IMR-90 (cell line): ENCODE results near the gene ETFDH. TPM values are rescaled to one million over a fixed set of nuclear protein-coding genes. Genes with fewer than 3 reads are reported as not detected.

ENCODE experiments used
- ATAC-seq: fragments of 200-7000 bp; cut with Tn5 transposase; 2 replicates; pipeline ENCODE4 v1.9.1; 2020; ENCODE audit warnings: low read depth, mild to moderate bottlenecking, moderate library complexity
- BruUV-seq: library from RNA; stranded (reverse); fragments of 400-500 nt; replicated peaks from 2 replicates; lab custom pipeline; 2021; lab: Mats Ljungman, UMichigan
- CTCF ChIA-PET: fragments of 300-600 bp; formaldehyde crosslinking; extraction: SDS; loops from one replicate; lab custom pipeline; 2021; ENCODE audit warnings: antibody characterized with exemption; lab: Yijun Ruan, JAX
- POLR2A ChIA-PET: fragments of 300-600 bp; sonication (Branson Sonifier 250); formaldehyde crosslinking; loops from one replicate; lab custom pipeline; 2022; ENCODE audit warnings: antibody characterized with exemption; ENCODE audit not compliant: unreplicated experiment; lab: Charles Lee
- DNase-seq: peaks from one replicate; pipeline ENCODE4 v3.0.0; 2013
- H2AFZ ChIP-seq: replicated peaks from 2 replicates; pipeline ENCODE3; 2013; ENCODE audit warnings: low read length, mild to moderate bottlenecking; ENCODE audit not compliant: poor library complexity
- H2AK5ac ChIP-seq: 2 replicates; pipeline ENCODE4 v1.6.1; 2013; ENCODE audit warnings: low read depth, low read length, inconsistent platforms
- H2AK9ac ChIP-seq: replicated peaks from 2 replicates; pipeline ENCODE3; 2013; ENCODE audit warnings: mild to moderate bottlenecking, low read depth, low read length, moderate library complexity; ENCODE audit not compliant: poor library complexity
- H2BK120ac ChIP-seq: 2 replicates; pipeline ENCODE4 v1.6.1; 2013; ENCODE audit warnings: low read depth, low read length, inconsistent platforms
- H2BK15ac ChIP-seq: 3 replicates; pipeline ENCODE4 v1.6.1; 2013; ENCODE audit warnings: low read depth, low read length, inconsistent platforms
- H2BK20ac ChIP-seq: 2 replicates; pipeline ENCODE4 v1.6.1; 2013; ENCODE audit warnings: low read depth, mild to moderate bottlenecking, inconsistent platforms, low read length, moderate library complexity
- H2BK5ac ChIP-seq: 2 replicates; pipeline ENCODE4 v1.6.1; 2013; ENCODE audit warnings: mild to moderate bottlenecking, low read depth, low read length, inconsistent platforms; ENCODE audit not compliant: poor library complexity, severe bottlenecking
- H3K14ac ChIP-seq: replicated peaks from 2 replicates; pipeline ENCODE4 v1.6.1; 2013; ENCODE audit warnings: low read depth, low read length, inconsistent platforms
- H3K18ac ChIP-seq: 2 replicates; pipeline ENCODE4 v1.6.1; 2013; ENCODE audit warnings: low read depth, low read length, control low read depth
- H3K23ac ChIP-seq: 2 replicates; pipeline ENCODE4 v1.6.1; 2013; ENCODE audit warnings: low read depth, low read length, inconsistent platforms
- H3K27ac ChIP-seq: 2 replicates; pipeline ENCODE4 v1.5.1; 2013; ENCODE audit warnings: mild to moderate bottlenecking, control low read depth, low read length; ENCODE audit not compliant: insufficient read depth
- H3K27me3 ChIP-seq: 2 replicates; pipeline ENCODE4 v1.6.1; 2013; ENCODE audit warnings: low read length; ENCODE audit not compliant: control insufficient read depth, insufficient read depth
- H3K36me3 ChIP-seq: 2 replicates; pipeline ENCODE4 v1.6.1; 2013; ENCODE audit warnings: low read length, mixed read lengths; ENCODE audit not compliant: control insufficient read depth, insufficient read depth
- H3K4ac ChIP-seq: 2 replicates; pipeline ENCODE4 v1.6.1; 2013; ENCODE audit warnings: low read depth, low read length, inconsistent platforms
- H3K4me1 ChIP-seq: 2 replicates; pipeline ENCODE4 v1.6.1; 2013; ENCODE audit warnings: low read length, mixed read lengths; ENCODE audit not compliant: control insufficient read depth, insufficient read depth
- H3K4me2 ChIP-seq: 2 replicates; pipeline ENCODE4 v1.6.1; 2013; ENCODE audit warnings: low read depth, mild to moderate bottlenecking, control low read depth, low read length, moderate library complexity
- H3K4me3 ChIP-seq: 2 replicates; pipeline ENCODE4 v1.5.1; 2013; ENCODE audit warnings: low read depth, mild to moderate bottlenecking, control low read depth, low read length, moderate library complexity; ENCODE audit not compliant: insufficient read depth
- H3K56ac ChIP-seq: 2 replicates; pipeline ENCODE4 v1.6.1; 2013; ENCODE audit warnings: low read length, inconsistent platforms; ENCODE audit not compliant: insufficient read depth; ENCODE audit errors: extremely low read depth
- H3K79me1 ChIP-seq, 2 experiments: 2 replicates each; pipeline ENCODE4 v1.6.1; 2013; ENCODE audit warnings: low read length in 2 of 2, inconsistent platforms in 1 of 2, low read depth in 1 of 2
- H3K9ac ChIP-seq: 2 replicates; pipeline ENCODE4 v1.6.1; 2013; ENCODE audit warnings: low read depth, low read length, control low read depth
- H3K9me1 ChIP-seq: 2 replicates; pipeline ENCODE4 v1.6.1; 2013; ENCODE audit warnings: low read length, inconsistent platforms; ENCODE audit not compliant: insufficient read depth
- H3K9me3 ChIP-seq: 2 replicates; pipeline ENCODE4 v1.6.1; 2013; ENCODE audit warnings: low read length; ENCODE audit not compliant: control insufficient read depth, insufficient read depth
- H4K20me1 ChIP-seq: 2 replicates; pipeline ENCODE4 v1.6.1; 2013; ENCODE audit warnings: low read length, inconsistent platforms; ENCODE audit not compliant: insufficient read depth
- H4K5ac ChIP-seq: 2 replicates; pipeline ENCODE4 v1.6.1; 2013; ENCODE audit warnings: mild to moderate bottlenecking, low read depth, low read length, control low read depth
- H4K8ac ChIP-seq, 2 experiments: 2 replicates each; pipeline ENCODE4 v1.6.1; 2013; ENCODE audit warnings: low read depth in 2 of 2, low read length in 2 of 2, control low read depth in 1 of 2, inconsistent platforms in 1 of 2
- H4K91ac ChIP-seq: 2 replicates; pipeline ENCODE4 v1.6.1; 2013; ENCODE audit warnings: low read depth, low read length, inconsistent platforms; ENCODE audit not compliant: insufficient read depth
- MAFK ChIP-seq: IDR thresholded peaks from 2 replicates; pipeline ENCODE4 v1.6.1; 2012; ENCODE audit warnings: low read depth, low read length, improper control_type of control experiment
- NFE2L2 ChIP-seq: fragments of 150-350 bp; IDR thresholded peaks from 2 replicates; pipeline ENCODE4 v1.6.1; 2016; ENCODE audit warnings: low read depth, mild to moderate bottlenecking, low read length
- RCOR1 ChIP-seq: IDR thresholded peaks from 2 replicates; pipeline ENCODE4 v1.6.1; 2012; ENCODE audit warnings: mild to moderate bottlenecking, low read length, improper control_type of control experiment; ENCODE audit not compliant: insufficient replicate concordance
- WGBS, 2 experiments: methylation state at CpG; one replicate each; pipeline versions ENCODE4 v1.1.5 to v1.1.7; 2013; ENCODE audit warnings: missing lambda C conversion rate in 2 of 2; ENCODE audit not compliant: insufficient read length in 1 of 2; ENCODE audit errors: extremely low coverage in 2 of 2; 5-methylcytosine and 5-hydroxymethylcytosine counted together
- dilution Hi-C: fragments of 300-500 bp; cut with HindIII; formaldehyde crosslinking; loops from one replicate; pipeline ENCODE4 v1.14.3; 2018; ENCODE audit warnings: low sequenced_read_pairs; ENCODE audit not compliant: unreplicated experiment
- in situ Hi-C: fragments of 300-500 bp; cut with MboI; formaldehyde crosslinking; loops from 3 replicates; pipeline ENCODE4 v1.14.3; 2019; ENCODE audit warnings: low sequenced_read_pairs, inconsistent platforms, mixed read lengths
- intact Hi-C: fragments of 100-400 bp; cut with micrococcal nuclease; formaldehyde crosslinking; loops from 2 replicates; pipeline ENCODE4 v1.10.0; 2022
- polyA plus RNA-seq, 3 experiments: library from polyadenylated mRNA; depleted of rRNA; stranded (reverse); fragments of >200 nt; gene quantifications; 2 replicates each; pipeline ENCODE4 v1.2.3, GENCODE V29; 2012; ENCODE audit warnings: low replicate concordance in 1 of 3
- total RNA-seq: library from RNA; depleted of rRNA; stranded (reverse); fragments of >200 nt; gene quantifications from 2 replicates; pipeline ENCODE4 v1.2.3, GENCODE V29; 2012
- TF ChIP-seq, protein P1 (sequence below): fragments of 150-350 bp; IDR thresholded peaks from 2 replicates; pipeline ENCODE4 v1.6.1; 2017; ENCODE audit warnings: mild to moderate bottlenecking, antibody characterized with exemption, low read length, low read depth

The ETFDH gene
- total and polyA plus RNA-seq, 2 of the 4 experiments (the other 2 are of a cell fraction) = 14.0 to 19.1 TPM

GRCh38 chr4:158636619-158637018, 35.5 kb upstream of the ETFDH start:
- Histone ChIP-seq H3K27ac (no peak overlapping the region), H3K14ac (no peak overlapping the region), H3K4me3 (no peak overlapping the region), H2AFZ (no peak overlapping the region), H2BK120ac (no peak overlapping the region), H3K4ac (no peak overlapping the region), H2AK5ac (no peak overlapping the region), H3K4me1 (no peaks in the 10 kb centered on the region), H3K18ac (no peak overlapping the region), H4K91ac (no peak overlapping the region), H3K23ac (no peak overlapping the region), H3K36me3 (no peaks in the 10 kb centered on the region), H4K5ac (no peak overlapping the region), H2AK9ac (no peak overlapping the region), H3K56ac (no peak overlapping the region), H3K9ac (no peak overlapping the region), H3K9me1 (no peaks in the 10 kb centered on the region), H3K27me3 (no peaks in the 10 kb centered on the region), H2BK5ac (no peak overlapping the region), H2BK15ac (no peak overlapping the region), H3K79me1 (no peaks in the 10 kb centered on the region), H2BK20ac (no peak overlapping the region), H4K20me1 (no peaks in the 10 kb centered on the region), H4K8ac (no peak overlapping the region), H3K9me3 (no peaks in the 10 kb centered on the region), H3K4me2 (no peak overlapping the region)
- dilution Hi-C loops = no loop called here
- no CpG with 5 or more reads among the region's 1 CpG for WGBS, 2 experiments
- DNase-seq (no peak), ATAC-seq (no peak)
- in situ Hi-C loops = loop anchor here (25.0 kb wide), 1 partner anchor 649 kb away; no protein-coding TSS in a partner anchor
- no TSS peak for BruUV-seq
- intact Hi-C loops = no loop called here
- POLR2A ChIA-PET = no interaction called here
- peak; percentile 67 for TF ChIP-seq MAFK
- TF ChIP-seq RCOR1 = no peak
- TF ChIP-seq, protein P1, sequence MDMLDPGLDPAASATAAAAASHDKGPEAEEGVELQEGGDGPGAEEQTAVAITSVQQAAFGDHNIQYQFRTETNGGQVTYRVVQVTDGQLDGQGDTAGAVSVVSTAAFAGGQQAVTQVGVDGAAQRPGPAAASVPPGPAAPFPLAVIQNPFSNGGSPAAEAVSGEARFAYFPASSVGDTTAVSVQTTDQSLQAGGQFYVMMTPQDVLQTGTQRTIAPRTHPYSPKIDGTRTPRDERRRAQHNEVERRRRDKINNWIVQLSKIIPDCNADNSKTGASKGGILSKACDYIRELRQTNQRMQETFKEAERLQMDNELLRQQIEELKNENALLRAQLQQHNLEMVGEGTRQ = no peak
- no peak for TF ChIP-seq NFE2L2
- CTCF ChIA-PET = interaction anchor here (0.5 kb wide), 1 partner anchor 389 kb away, joined by 5 read pairs; no protein-coding TSS in a partner anchor
